HG03097 (cell line): ENCODE measurements around the gene PPP1R12A.
"Not testable (repeated sequence)": the region's sequence is repeated elsewhere in the genome, so short reads cannot be mapped to it uniquely, and the experiment has no call there.

Experiments used
- ATAC-seq: cut with Tn5 transposase; IDR thresholded peaks from one replicate; pipeline ENCODE4 v1.9.1; 2021; ENCODE audit not compliant: unreplicated experiment, low FRiP score

PPP1R12A gene

GRCh38 chr12:79935021-79935623 is at the start of gene PPP1R12A:
TSS of gene PPP1R12A (minus strand) at chr12:79935097. CDS start at chr12:79934931, 166 bp downstream.
- peak; percentile 84 for ATAC-seq

- no peak for ATAC-seq
Observed at GRCh38 chr12:79983986-79984620, 49.2 kb upstream of the PPP1R12A start.

DNA sequence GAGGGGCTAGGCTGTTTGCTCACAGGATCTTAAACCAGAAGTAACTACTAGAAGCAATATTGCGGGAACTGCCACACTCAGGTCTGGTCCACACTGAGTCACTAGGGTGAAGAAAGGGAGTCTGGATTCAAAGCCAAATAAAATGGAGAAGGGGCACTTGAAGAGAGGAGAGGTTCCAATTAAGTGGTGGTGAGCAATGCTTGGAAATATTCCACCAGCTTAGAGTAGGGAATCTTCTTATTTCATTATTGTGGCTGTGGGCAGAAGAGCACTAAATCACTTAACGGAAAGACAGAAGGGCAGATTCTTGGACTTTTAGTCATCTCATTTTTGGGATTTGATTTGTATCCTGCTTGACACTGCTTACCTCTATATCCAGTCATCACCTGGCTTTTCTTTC is 48.6 kb upstream of the PPP1R12A start:
- ATAC-seq, result no peak

DNA sequence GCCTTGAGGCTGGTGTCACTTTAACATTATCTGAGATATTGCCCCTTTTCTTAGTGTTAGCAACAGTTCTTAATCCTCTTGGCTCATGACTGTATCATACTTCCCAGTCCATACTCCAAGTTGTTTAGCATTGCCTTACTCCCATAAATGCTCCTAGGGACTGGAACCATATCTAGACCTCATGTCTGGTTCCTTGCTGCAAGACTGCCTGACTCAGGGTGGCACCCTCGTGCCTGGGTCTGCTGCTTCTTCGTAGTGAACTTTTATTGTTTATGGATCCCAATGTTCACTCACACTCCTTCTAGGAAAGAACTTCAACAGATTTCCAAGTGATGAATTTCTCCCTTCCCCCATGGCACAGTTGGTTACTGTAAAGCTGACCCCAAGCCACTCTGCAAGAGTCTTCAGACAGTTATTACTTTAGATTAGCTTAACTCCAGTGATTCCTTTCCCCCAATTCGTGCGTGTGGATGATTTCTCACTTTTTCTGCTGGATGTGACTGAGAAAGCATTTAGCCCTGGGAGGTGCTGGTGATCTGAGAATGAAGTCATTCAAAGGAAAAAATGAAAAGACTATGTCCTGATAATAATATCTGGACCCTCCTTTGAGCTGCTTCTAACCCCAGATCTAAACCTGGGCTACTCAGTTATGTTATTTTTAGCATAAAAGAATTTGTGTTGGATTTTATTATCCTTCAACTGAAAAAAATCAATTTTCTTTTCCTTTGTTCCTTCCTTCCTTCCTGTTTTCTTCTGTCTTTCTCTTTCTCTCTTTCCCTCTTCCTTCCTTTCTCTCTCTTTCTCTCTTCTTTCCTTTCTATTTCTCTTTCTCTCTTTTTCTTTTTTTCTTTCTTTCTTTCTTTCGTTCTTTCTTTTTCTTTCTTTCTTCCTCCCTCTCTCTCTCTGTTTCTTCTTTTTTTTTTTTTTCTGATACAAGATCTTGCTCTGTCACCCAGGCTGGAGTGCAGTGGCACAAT is 47.5 kb upstream of the PPP1R12A start:
- ATAC-seq, result no peak

DNA sequence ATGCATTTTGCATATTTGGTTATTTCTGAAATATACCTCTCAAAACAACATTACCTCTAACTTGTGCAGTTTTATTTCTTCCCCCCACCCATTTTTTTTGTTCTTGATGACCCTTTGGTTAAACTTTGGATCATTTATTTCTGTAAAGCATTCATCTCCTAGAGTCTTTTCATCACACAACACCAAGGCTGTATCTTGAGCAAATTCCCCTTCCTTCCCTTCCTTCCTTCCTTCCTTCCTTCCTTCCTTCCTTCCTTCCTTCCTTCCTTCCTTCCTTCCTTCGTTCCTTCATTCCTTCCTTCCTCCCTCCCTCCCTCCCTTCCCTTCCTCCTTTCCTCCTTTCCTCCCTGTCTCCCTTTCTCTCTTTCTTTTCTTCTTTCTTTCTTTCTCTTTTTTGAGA is 43.8 kb upstream of the PPP1R12A start:
- no peak for ATAC-seq

DNA sequence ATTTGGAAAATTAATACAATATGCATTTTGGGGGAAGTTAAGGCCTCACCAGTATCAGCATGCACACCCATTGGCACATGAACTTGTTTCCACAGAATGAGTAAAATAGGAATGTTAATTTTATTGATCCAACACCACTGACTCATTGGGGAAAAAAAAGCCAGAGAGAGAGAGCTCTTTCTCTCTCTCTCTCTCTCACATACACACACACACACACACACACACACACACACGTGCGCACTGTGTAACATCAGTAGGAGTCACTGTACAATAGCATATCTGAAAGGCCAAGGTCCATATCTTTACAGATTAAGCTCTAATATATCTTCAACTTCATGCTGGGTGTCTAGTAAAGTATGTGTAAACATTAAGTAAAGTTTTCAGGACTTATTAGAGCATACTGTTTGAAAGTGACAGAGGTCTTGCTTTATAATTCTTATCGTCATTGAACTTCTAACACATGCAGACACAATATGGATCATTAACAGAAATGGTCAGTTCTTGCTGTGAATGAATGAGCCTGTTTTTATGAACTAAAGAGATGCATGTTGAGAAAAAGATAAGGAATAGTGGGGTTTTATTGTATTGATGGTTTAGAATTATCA is 43.1 kb upstream of the PPP1R12A start:
- ATAC-seq, result not testable (repeated sequence)

DNA sequence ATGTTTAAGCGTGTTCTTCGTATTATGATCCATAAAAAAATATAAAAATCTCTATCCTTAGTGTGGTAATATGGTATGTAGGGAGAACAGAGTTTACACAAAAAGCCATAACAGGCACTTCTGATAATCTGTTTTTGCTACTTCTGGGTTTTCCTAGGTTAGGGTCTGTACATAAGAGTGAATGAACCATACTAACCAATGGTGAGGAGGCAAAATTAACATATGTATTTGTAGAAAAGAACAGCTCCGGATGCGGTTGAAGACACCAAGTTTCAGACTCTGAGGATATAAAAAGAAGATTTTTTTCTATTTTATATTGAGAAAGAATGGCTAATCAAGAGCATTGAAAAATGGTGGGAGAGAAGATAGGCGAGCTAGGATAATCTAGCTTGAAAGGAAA is 40.2 kb upstream of the PPP1R12A start:
- no peak for ATAC-seq

GRCh38 chr12:79973801-79974200 is 38.9 kb upstream of the PPP1R12A start:
- no peak for ATAC-seq

- no peak for ATAC-seq
Observed at GRCh38 chr12:79964100-79964627, 29.3 kb upstream of the PPP1R12A start.

- ATAC-seq, result no peak
Observed at GRCh38 chr12:79961411-79961810, 26.5 kb upstream of the PPP1R12A start.

GRCh38 chr12:79959484-79959883 is 24.6 kb upstream of the PPP1R12A start:
- no peak for ATAC-seq

DNA sequence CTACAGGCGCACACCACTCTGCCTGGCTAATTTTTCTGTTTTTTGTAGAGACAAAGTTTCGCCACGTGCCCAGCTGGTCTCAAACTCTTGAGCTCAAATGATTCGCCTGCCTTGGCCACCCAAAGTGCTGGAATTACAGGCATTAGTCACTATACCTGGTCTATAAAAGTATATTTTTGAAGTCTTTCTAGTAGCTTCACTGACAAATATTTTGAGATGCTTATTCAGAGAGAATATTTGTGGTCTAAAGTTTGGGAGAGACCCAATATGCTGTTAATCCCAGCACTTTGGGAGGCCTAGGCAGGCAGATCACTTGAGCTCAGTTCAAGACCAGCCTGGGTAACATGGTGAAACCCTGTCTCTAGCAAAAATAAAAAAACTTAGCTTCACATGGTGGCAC is 22.0 kb upstream of the PPP1R12A start:
- ATAC-seq, result no peak

GRCh38 chr12:79955561-79955960 is 20.7 kb upstream of the PPP1R12A start:
- ATAC-seq, result no peak

DNA sequence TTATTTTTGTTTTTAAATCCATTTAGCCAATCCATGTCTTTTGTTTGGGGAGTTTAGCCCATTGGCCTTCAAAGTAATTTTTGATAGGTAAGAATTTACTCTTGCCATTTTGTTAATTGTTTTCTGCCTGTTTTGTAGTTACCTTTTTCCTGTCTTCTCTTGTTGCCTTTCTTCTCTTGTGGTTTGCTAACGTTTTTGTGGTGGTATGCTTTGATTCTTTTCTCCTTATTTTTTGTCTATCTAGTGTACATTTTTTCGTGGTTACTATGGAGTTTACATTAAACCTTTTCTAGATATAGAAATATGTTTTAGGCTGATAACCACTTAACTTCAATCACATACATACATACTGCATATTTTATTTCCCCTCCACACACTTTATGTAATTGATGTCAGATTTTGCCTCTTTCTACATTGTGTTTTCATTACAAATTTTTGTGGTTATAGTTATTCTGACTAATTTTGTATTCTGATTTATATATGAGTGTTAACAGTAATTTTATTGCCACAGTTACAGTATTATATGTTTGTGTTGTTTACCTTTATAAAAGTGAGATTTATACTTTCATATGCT is 19.2 kb upstream of the PPP1R12A start:
- no peak for ATAC-seq

DNA sequence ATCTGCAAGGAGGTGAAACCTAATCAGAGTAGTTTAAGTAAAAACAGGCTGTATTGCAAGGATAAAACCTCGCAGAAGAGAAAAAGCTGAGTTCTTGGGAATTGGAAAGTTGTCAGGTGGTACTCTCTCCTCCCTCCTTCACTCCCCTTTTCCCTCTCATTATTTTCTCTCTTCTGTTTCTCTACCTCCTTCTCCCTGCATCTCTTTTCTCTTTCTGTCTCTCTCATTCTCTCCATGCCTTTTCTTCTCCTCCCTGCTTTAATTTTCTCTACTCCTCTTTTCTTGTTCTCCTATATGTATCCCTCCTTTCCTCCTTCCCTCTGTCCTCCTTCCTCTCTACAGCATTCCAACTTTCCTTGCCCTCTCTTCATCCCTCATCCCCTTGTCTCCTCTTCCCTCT is 14.2 kb upstream of the PPP1R12A start:
- ATAC-seq, result no peak

DNA sequence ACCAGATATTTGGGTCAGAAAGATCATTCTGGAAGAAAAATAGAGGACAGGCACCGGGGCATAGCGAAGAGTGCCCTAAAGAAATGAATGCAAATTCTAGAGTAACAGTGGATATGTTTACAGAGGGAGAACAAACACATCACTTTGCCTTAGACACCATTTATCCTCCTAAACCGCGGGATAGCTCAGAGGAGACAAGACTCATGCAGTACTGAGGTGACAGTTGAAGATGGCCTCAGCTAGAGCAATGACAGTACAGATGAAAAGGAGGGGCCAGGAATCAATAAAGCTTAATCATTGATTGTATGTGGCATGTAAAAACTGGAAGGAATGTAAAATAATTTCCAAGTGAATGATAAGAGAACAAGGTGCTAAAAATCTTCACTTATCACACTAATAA is 10.5 kb upstream of the PPP1R12A start:
- ATAC-seq, result no peak

GRCh38 chr12:79944565-79944964 is 9.7 kb upstream of the PPP1R12A start:
- no peak for ATAC-seq

DNA sequence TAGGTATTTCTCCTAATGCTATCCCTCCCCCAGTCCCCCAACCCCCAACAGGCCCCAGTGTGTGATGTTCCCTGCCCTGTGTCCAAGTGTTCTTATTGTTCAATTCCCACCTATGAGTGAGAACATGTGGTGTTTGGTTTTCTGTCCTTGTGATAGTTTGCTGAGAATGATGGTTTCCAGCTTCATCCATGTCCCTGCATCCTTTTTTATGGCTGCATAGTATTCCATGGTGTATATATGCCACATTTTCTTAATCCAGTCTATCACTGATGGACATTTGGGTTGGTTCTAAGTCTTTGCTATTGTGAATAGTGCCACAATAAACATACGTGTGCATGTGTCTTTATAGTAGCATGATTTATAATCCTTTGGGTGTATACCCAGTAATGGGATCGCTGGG is 7.9 kb upstream of the PPP1R12A start:
- not testable (repeated sequence) for ATAC-seq

GRCh38 chr12:79939728-79940310 is 4.9 kb upstream of the PPP1R12A start:
- no peak for ATAC-seq

- no peak for ATAC-seq
Observed at GRCh38 chr12:79938843-79939242, 3.9 kb upstream of the PPP1R12A start.
